Measurements from ENCODE around the gene TMEM247.

DNA sequence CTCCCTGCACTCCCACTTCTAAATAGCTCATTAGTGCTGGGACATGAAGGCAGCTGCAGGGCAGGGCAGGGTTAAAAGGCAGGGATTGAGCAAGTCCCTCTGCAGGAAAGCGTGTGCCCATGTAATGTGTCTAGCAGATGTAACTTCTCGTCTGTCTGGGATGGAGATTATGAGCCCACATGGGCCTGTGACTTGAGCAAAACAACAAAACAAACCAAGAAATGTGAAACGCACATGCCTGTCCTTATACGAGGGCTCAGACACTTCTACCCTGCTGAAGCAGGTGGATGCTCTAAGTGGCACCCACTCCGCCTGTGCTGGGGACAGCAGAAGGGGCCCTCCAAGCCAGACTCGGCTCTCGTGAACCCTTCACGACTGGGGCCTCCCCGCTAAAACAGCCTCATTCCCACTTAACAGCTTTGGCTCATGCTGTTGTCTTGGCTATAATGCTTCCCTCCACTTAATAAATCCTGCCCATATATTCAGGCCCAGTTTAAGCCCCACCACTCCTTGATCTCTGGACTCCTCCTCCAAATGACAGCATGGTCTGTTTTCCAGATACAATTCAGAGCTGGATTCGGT is 40.9 kb downstream of the TMEM247 start:
- TF ChIP-seq, protein P1, sequence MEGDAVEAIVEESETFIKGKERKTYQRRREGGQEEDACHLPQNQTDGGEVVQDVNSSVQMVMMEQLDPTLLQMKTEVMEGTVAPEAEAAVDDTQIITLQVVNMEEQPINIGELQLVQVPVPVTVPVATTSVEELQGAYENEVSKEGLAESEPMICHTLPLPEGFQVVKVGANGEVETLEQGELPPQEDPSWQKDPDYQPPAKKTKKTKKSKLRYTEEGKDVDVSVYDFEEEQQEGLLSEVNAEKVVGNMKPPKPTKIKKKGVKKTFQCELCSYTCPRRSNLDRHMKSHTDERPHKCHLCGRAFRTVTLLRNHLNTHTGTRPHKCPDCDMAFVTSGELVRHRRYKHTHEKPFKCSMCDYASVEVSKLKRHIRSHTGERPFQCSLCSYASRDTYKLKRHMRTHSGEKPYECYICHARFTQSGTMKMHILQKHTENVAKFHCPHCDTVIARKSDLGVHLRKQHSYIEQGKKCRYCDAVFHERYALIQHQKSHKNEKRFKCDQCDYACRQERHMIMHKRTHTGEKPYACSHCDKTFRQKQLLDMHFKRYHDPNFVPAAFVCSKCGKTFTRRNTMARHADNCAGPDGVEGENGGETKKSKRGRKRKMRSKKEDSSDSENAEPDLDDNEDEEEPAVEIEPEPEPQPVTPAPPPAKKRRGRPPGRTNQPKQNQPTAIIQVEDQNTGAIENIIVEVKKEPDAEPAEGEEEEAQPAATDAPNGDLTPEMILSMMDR (IDR thresholded peaks at IDR 0.05), result no peak
- TF ChIP-seq, protein P2, sequence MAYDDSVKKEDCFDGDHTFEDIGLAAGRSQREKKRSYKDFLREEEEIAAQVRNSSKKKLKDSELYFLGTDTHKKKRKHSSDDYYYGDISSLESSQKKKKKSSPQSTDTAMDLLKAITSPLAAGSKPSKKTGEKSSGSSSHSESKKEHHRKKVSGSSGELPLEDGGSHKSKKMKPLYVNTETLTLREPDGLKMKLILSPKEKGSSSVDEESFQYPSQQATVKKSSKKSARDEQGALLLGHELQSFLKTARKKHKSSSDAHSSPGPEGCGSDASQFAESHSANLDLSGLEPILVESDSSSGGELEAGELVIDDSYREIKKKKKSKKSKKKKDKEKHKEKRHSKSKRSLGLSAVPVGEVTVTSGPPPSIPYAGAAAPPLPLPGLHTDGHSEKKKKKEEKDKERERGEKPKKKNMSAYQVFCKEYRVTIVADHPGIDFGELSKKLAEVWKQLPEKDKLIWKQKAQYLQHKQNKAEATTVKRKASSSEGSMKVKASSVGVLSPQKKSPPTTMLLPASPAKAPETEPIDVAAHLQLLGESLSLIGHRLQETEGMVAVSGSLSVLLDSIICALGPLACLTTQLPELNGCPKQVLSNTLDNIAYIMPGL (CRISPR knock-in tag; IDR thresholded peaks at IDR 0.05), result no peak
- TF ChIP-seq MYBL2 (CRISPR knock-in tag; IDR thresholded peaks at IDR 0.05) (no peak), SMAD3 (CRISPR knock-in tag; IDR thresholded peaks at IDR 0.05; ENCODE audit: borderline replicate concordance) (no peak), ESRRA (CRISPR knock-in tag; IDR thresholded peaks at IDR 0.05; ENCODE audit: borderline replicate concordance) (no peak)

All from WTC11 (cell line).